GM18951 (cell line): Measurements from ENCODE around the gene HIGD2B.
"Not testable (repeated sequence)": the region's sequence is repeated elsewhere in the genome, so short reads cannot be mapped to it uniquely, and the experiment has no call there.

Experiments
- POLR2A ChIP-seq: IDR thresholded peaks from 4 replicates; pipeline ENCODE4 v1.6.1; 2011; ENCODE audit warnings: mild to moderate bottlenecking; ENCODE audit not compliant: insufficient read length, insufficient read depth; ENCODE audit errors: extremely low read depth
- in situ Hi-C: fragments of 300-500 bp; cut with MboI; formaldehyde crosslinking; loops from one replicate; pipeline ENCODE4 v1.12.0; 2022; ENCODE audit warnings: low sequenced_read_pairs, mixed read lengths, inconsistent platforms; ENCODE audit not compliant: unreplicated experiment

Gene HIGD2B

DNA sequence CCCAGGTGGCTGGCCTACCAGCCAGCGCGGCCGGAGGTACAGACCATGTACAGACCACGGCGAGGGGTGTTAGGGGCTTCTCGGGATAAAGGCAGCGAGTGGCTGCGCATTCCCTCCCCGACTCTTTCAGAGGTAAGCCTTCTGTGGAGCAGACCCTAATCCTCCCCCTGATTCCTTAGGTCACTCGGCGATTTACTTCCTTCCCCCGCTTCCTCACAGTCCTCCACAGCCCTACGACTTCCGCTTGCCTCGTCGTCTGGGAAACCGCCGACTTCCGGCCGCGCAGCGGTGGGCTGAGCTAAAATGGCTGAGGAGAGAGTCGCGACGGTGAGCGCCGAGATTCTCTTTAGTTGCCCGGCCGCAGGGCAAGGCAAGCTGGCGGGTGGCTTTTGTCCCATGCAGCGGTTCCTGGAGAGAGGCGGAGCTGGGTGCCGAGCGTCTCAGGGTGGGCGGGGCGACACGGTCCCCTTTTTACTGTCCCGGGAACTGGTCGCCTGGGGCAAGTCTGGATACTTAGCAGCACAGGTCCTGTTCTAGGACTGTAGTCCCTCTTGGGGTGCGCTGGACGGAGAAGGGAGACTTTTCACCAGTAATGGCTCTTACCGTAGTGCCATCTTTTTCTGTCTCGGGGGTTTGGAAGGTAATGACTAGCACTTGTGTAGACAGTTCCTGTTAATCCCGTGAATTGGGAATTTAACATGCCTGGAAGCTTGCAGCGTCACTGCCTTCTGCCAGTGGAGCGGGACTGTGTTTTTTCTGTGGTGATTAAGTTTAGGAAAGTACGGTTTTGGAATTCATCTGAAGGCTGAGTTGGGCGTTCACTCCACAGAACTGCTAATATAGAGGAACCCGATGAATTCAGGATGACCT lies at the start of gene HIGD2B, which contains the start of gene BBS4:
TSS of gene HIGD2B (minus strand) at position 258 of the 870 bp plus-strand sequence. CDS start 9,808 bp downstream, outside the sequence.
TSS of gene BBS4 (plus strand) at position 283 of the 870 bp plus-strand sequence. CDS start at position 304, 21 bp downstream.
- in situ Hi-C loops, result no loop called here
- peak; percentile 87 for TF ChIP-seq POLR2A

DNA sequence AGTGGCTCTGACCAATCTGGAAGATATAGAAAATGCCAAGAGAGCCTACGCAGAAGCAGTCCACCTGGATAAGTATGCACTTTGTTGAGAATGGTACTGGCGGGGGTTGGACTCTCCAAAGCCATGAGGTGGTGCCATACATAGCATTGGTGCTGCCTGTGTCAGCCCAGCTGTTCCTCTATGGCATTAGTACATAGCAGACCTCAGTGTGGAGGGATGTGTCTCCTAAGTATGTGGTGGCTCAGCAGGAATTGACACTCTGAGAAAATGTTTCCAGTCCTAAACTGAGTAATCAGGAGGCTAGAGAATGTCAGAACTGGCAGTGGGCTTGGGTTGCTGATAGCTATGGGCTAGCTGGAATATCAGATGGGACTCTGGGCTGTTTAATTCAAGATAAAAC lies 49.1 kb upstream of the HIGD2B start:
- TF ChIP-seq POLR2A, result no peak
- in situ Hi-C loops, result no loop called here

GRCh38 chr15:72733941-72734738 lies 48.2 kb upstream of the HIGD2B start:
- in situ Hi-C loops, result no loop called here
- no peak for TF ChIP-seq POLR2A

DNA sequence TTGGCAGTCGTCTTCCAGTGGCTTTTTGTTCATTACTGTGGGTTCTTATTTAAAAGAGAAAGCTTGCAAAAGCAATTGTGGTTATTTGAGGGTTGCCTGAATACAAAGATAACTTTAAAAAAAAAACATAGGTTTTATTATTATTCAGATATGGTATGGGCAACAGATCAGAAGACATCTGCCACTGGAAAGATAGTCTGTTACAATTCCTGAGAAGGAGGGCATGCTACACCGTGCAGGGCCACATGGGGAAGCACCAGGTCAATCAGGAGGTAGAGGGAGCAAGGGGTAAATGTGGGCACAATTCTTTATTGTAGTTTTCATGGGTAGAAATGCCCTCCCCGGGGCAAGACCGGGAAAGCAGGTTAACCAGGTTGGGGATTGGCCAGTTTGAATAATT lies 46.5 kb upstream of the HIGD2B start:
- in situ Hi-C loops, result no loop called here
- no peak for TF ChIP-seq POLR2A

DNA sequence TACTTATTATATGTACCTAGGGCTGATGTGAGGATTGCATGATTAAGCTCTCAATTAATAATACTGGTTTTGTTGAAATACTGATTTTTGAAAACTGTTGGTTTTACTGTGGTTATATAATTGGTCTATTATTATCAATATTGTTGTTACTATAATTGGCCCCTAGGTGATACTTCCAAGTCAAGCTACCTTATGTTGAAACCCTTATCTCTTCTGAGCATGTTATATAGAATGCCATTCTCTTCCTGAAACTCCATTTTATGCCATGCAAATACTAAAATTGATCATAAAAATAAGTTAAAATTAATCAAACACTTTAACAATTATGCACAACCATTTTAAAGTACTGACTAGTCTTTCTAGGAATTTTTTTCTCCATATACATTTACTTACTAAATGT lies 46.1 kb upstream of the HIGD2B start:
- in situ Hi-C loops, result no loop called here
- no peak for TF ChIP-seq POLR2A

- in situ Hi-C loops, result no loop called here
- no peak for TF ChIP-seq POLR2A
Observed at GRCh38 chr15:72728821-72729220, 42.8 kb upstream of the HIGD2B start.

GRCh38 chr15:72728249-72728648 lies 42.3 kb upstream of the HIGD2B start:
- in situ Hi-C loops, result not testable (repeated sequence)

DNA sequence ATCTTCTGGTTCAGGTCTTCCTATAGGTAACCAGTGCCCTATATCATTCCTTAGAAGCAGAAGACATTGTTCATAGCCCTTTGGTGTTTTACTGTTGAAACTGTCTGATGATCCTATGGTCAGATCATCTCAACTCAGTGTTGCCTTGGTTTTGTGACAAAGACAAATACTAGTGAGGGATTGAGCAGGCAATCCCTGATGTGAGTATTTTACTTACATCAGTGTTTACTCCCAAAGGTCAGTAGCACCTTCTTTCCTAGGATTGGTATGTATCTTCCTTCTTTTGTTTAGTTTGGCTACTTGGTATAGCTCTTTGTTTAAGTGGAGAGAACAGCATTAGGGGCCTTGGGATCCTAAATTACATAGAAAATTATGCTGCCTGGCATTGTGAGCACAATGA lies 41.2 kb upstream of the HIGD2B start:
- no peak for TF ChIP-seq POLR2A
- in situ Hi-C loops, result no loop called here

GRCh38 chr15:72725851-72726250 lies 39.9 kb upstream of the HIGD2B start:
- in situ Hi-C loops, result not testable (repeated sequence)

- TF ChIP-seq POLR2A, result no peak
- in situ Hi-C loops, result no loop called here
Observed at GRCh38 chr15:72725446-72725845, 39.5 kb upstream of the HIGD2B start.

GRCh38 chr15:72724028-72724427 lies 38.0 kb upstream of the HIGD2B start:
- in situ Hi-C loops, result no loop called here
- TF ChIP-seq POLR2A, result no peak

DNA sequence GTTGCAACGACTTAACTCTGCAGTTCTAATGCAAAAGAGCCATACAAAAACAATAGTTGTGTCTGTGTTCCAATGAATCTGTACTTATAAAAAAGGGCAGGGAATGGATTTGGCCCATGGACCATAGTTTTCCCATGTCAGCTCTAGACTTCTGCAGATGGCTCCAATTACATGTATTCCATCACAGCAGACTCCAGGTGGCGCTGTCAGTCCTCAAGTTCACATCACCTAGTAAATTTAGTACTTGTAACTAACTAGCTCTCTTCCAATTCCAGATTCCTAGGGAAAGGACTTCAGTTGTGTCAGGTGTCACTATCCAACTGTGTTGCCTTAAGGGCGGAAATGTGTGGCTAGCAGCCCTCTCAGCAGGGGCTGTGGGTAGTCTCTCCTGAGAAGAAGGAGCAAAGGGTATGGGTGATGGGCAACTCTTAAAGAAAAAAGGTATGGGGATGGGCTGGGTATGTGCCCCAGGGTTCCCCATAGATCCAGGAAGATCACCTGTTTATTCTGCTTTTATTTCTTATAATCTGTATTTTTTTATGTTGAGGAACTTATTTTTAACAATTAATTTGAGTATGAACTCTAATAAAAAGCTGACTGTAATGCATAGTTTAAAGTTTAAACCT lies 36.2 kb upstream of the HIGD2B start:
- no peak for TF ChIP-seq POLR2A
- in situ Hi-C loops, result no loop called here

- in situ Hi-C loops, result not testable (repeated sequence)
Observed at GRCh38 chr15:72708551-72709303, 22.7 kb upstream of the HIGD2B start.
